Breast epithelium (tissue), 4 donors: Measurements from ENCODE around the gene TMEM212. TPM values are rescaled to one million over a fixed set of nuclear protein-coding genes. Genes with fewer than 3 reads are reported as not detected.

Experiments used
- DNase-seq, 2 donors: peaks; one replicate each; pipeline ENCODE4 v3.0.0-alpha.2; 2019; ENCODE audit warnings: low spot score in 2 of 2
- H3K27ac ChIP-seq, 2 donors: fragments of 200-600 bp; sonication (generic) in 1 of 2; one replicate each; pipeline ENCODE4 v1.5.1; 2016 to 2019; ENCODE audit warnings: mild to moderate bottlenecking in 1 of 2
- H3K27me3 ChIP-seq, 2 donors: fragments of 200-600 bp; sonication (generic) in 1 of 2; one replicate each; pipeline versions ENCODE4 v1.5.1 to v1.6.0; 2017 to 2019; ENCODE audit warnings: control low read depth in 1 of 2, mild to moderate bottlenecking in 1 of 2
- H3K36me3 ChIP-seq: fragments of 200-600 bp; one replicate; pipeline ENCODE4 v1.5.1; 2019
- H3K4me1 ChIP-seq, 2 donors: fragments of 200-600 bp; sonication (generic); one replicate each; pipeline ENCODE4 v1.5.1; 2016 to 2019; ENCODE audit warnings: control low read depth in 1 of 2
- H3K4me3 ChIP-seq, 3 donors: fragments of 200-600 bp; sonication (generic); 1 replicate in 2 of 3; 2 replicates in 1 of 3; pipeline ENCODE4 v1.5.1; 2016 to 2019; ENCODE audit warnings: mild to moderate bottlenecking in 3 of 3, moderate library complexity in 2 of 3
- H3K9me3 ChIP-seq, 2 donors: fragments of 200-600 bp; sonication (generic) in 1 of 2; one replicate each; pipeline ENCODE4 v1.5.1; 2016 to 2019; ENCODE audit warnings: control low read depth in 1 of 2
- POLR2A ChIP-seq: fragments of 450-650 bp; IDR thresholded peaks from one replicate; pipeline ENCODE4 v1.6.1; 2016; ENCODE audit warnings: antibody characterized with exemption, mild to moderate bottlenecking, moderate library complexity
- POLR2AphosphoS5 ChIP-seq, 3 donors: sonication (generic); formaldehyde crosslinking; IDR thresholded peaks; one replicate each; pipeline ENCODE4 v1.6.1; 2017; ENCODE audit warnings: antibody characterized with exemption in 3 of 3
- intact Hi-C: fragments of 100-400 bp; cut with DNase I; formaldehyde crosslinking; loops from one replicate; pipeline ENCODE4 v1.15.1; 2023; ENCODE audit warnings: low total_unique reads
- total RNA-seq, 3 donors: library from RNA; depleted of rRNA; stranded (reverse); fragments of >200 nt; gene quantifications; one replicate each; pipeline ENCODE4 v1.1.0, GENCODE V29; 2016
- TF ChIP-seq, protein P1 (sequence below), 3 donors: fragments of 450-650 bp; IDR thresholded peaks; one replicate each; pipeline ENCODE4 v1.5.1; 2016 to 2017; ENCODE audit warnings: antibody characterized with exemption in 3 of 3, mild to moderate bottlenecking in 3 of 3, moderate library complexity in 3 of 3

The TMEM212 gene
- total RNA-seq, 3 donors from 2014 or later, result 1.3 TPM; not detected in 2

DNA sequence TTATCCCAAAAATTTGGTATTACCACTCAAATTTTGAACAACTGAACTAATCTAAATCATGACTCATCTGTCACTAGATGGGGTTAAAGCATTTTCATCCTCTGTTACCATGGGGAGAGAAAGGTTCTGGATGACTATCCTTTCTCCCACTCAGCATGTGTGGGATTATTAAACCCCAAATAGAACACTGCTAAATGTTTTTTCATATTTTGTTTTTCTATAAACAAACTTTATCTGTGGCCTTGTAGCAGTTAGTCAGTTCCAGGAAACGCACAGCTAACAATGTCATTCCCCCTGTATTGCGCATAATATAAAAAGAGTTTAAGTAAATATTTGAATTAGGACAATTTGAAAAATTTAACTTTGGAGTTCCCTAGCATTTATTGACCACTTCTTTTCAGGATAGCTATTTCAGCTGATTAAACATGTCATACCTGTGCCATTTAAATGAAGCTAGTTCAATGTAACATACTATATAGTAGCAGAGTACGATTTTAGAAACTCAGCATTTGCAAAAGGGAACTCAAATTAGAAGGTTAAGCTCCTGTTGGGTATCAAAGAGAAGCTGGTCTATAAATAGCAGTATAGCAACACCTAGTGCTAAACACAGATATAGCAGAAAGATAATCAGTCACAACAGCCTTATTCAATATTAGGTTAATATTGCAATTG lies 9.2 kb upstream of the TMEM212 start:
- TF ChIP-seq POLR2A (no peak), POLR2AphosphoS5 (IDR thresholded peaks at IDR 0.05) (no peak)
- TF ChIP-seq, protein P1, sequence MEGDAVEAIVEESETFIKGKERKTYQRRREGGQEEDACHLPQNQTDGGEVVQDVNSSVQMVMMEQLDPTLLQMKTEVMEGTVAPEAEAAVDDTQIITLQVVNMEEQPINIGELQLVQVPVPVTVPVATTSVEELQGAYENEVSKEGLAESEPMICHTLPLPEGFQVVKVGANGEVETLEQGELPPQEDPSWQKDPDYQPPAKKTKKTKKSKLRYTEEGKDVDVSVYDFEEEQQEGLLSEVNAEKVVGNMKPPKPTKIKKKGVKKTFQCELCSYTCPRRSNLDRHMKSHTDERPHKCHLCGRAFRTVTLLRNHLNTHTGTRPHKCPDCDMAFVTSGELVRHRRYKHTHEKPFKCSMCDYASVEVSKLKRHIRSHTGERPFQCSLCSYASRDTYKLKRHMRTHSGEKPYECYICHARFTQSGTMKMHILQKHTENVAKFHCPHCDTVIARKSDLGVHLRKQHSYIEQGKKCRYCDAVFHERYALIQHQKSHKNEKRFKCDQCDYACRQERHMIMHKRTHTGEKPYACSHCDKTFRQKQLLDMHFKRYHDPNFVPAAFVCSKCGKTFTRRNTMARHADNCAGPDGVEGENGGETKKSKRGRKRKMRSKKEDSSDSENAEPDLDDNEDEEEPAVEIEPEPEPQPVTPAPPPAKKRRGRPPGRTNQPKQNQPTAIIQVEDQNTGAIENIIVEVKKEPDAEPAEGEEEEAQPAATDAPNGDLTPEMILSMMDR (IDR thresholded peaks at IDR 0.05), result peak in 2 of 3 donors; percentile 31 to 37
- peaks cover 0 to 5% of the 10 kb centered on the region in 2 donors for H3K4me1 ChIP-seq
- intact Hi-C loops, result no loop called here
- no peaks in the 10 kb centered on the region for H3K27me3 ChIP-seq
- DNase-seq, result no peak
- no peaks in the 10 kb centered on the region for H3K9me3 ChIP-seq
- H3K36me3 ChIP-seq, result no peaks in the 10 kb centered on the region
- no peak overlapping the region for H3K4me3 ChIP-seq
- peak overlapping the region; percentile 6 to 48 for H3K27ac ChIP-seq

DNA sequence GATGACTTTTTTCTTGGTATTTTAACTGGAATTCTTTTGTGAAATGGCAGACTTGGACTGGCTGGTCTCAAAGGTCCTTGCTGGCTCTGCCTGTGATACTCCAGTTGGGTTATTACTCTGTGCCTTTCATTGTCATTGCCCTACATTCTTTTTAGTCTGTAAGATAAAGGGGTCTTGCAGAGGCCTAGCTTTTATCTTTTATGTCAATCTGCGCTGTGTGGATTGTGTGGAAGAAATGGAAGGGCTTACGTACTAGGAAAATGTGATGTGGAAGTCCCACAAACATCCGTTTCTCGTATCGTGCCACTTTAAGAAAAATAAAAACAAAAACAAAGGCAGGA lies 8.7 kb upstream of the TMEM212 start:
- intact Hi-C loops, result no loop called here
- Histone ChIP-seq H3K4me3 (no peak overlapping the region), H3K4me1 (peaks cover 0 to 5% of the 10 kb centered on the region in 2 donors), H3K27ac (peak overlapping the region in 1 of 2 donors; percentile 48), H3K36me3 (no peaks in the 10 kb centered on the region), H3K27me3 (no peaks in the 10 kb centered on the region), H3K9me3 (no peaks in the 10 kb centered on the region)
- DNase-seq, result no peak
- TF ChIP-seq POLR2A, result no peak
- TF ChIP-seq POLR2AphosphoS5 (IDR thresholded peaks at IDR 0.05), result no peak
- TF ChIP-seq, protein P1 (IDR thresholded peaks at IDR 0.05), result no peak

DNA sequence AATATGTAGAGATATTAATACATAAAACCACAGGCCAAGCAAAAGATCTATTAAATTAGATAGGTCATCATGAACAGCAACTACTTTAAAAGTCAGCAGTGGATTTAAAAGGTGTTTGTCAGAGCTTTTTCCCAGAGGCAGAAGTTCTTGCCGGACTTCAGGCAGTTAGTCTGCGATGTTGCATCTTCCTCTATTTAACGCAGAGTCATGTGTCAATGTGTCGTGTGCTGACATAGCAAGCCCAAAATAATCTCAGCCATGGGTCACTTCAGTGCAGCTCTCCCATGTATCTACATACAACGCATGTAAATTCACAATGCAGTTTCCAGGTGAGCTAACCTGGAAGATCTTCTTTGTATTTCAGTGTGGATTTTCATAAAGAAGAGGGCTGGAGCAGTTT lies 8.0 kb upstream of the TMEM212 start:
- no peaks in the 10 kb centered on the region for H3K9me3 ChIP-seq
- no peaks in the 10 kb centered on the region for H3K36me3 ChIP-seq
- no peaks in the 10 kb centered on the region for H3K27me3 ChIP-seq
- TF ChIP-seq POLR2A (no peak), POLR2AphosphoS5 (IDR thresholded peaks at IDR 0.05) (no peak)
- TF ChIP-seq, protein P1 (IDR thresholded peaks at IDR 0.05), result no peak
- no peak for DNase-seq
- peaks cover 0 to under 1% of the 10 kb centered on the region in 2 donors for H3K4me1 ChIP-seq
- intact Hi-C loops, result no loop called here
- H3K27ac ChIP-seq, result peak overlapping the region in 1 of 2 donors; percentile 14
- H3K4me3 ChIP-seq, result no peak overlapping the region

DNA sequence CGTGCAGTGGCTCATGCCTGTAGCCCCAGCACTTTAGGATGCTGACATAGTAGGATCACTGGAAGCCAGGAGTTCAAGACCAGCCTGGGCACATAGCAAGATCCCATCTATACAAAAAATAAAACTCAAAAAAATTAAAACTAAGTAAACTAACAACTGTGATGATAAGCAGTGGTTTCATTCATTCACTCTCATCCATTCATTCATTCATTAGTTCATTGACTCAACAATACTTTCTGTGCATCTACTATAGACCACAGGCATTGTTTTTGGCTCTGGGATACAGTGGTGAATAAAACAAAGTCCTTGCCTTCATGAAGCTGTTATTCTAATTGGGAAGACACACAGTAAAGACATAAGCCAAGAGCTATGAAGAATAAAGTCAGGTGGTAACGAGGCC lies 7.5 kb upstream of the TMEM212 start:
- Histone ChIP-seq H3K27ac (peak overlapping the region in 1 of 2 donors; percentile 14), H3K4me3 (no peak overlapping the region), H3K9me3 (no peaks in the 10 kb centered on the region), H3K4me1 (no peaks in the 10 kb centered on the region), H3K36me3 (no peaks in the 10 kb centered on the region), H3K27me3 (no peaks in the 10 kb centered on the region)
- no peak for DNase-seq
- intact Hi-C loops, result no loop called here
- no peak for TF ChIP-seq POLR2A
- no peak for TF ChIP-seq POLR2AphosphoS5 (IDR thresholded peaks at IDR 0.05)
- TF ChIP-seq, protein P1 (IDR thresholded peaks at IDR 0.05), result no peak

DNA sequence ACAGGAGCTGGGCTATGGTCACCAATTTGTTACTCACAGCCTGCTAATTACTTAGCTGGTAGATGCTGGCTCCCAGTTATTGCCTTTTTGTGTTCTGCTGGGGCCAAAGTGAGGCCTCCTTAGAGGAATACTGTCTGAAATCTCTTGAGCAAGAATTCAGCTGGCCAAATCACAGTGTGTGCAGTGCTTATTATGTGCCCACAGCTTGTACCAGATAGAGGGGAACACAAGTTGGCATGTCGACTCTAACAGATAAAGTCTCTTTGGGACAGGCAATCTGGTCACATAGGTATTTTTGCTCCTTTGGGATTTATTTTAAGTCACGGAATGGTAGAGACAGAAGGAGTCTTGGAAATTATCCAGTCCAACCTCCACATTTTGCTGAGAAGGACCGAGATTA lies 6.3 kb upstream of the TMEM212 start:
- no peak for DNase-seq
- Histone ChIP-seq H3K4me1 (no peaks in the 10 kb centered on the region), H3K4me3 (no peak overlapping the region), H3K27ac (no peak overlapping the region), H3K9me3 (no peaks in the 10 kb centered on the region), H3K27me3 (no peaks in the 10 kb centered on the region), H3K36me3 (no peaks in the 10 kb centered on the region)
- TF ChIP-seq POLR2A, result no peak
- no peak for TF ChIP-seq POLR2AphosphoS5 (IDR thresholded peaks at IDR 0.05)
- TF ChIP-seq, protein P1 (IDR thresholded peaks at IDR 0.05), result no peak
- intact Hi-C loops, result no loop called here
